NCI-H187 treated with DMSO at 0.1 percent for 48 hours (cell line): ENCODE results near the gene FILIP1.
"Not testable (repeated sequence)": the region's sequence is repeated elsewhere in the genome, so short reads cannot be mapped to it uniquely, and the experiment has no call there.

Experiments used
- DNase-seq: peaks from one replicate; lab custom pipeline; 2025; lab: John Stamatoyannopoulos, UW

The FILIP1 gene

GRCh38 chr6:75450903-75451302 is 42.7 kb downstream of the FILIP1 start:
- no peak for DNase-seq

- DNase-seq = no peak
Measured at GRCh38 chr6:75449630-75450206, 43.9 kb downstream of the FILIP1 start.

GRCh38 chr6:75446241-75446880 is 47.2 kb downstream of the FILIP1 start:
- DNase-seq = no peak

- DNase-seq = no peak
Measured at GRCh38 chr6:75445738-75446137, 47.9 kb downstream of the FILIP1 start.

DNA sequence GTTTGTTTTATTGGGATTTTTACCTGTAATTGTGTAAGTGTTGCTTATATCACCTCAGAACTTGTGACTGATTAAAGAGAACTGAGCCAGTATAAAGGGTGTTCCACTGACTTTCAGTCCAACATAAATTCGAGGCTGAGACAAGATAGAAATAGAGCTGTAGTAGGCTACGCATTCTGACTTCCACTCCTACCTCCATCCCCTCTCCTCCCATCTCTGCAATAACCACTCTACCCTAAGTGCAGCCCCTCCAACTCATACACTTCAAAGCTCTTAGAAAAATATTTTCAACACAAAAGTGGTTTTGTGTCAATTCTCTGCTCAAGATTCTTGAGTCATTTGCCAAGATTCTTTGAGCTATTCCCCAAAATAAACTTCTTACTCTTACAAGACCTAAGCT is 48.7 kb downstream of the FILIP1 start:
- DNase-seq = no peak

GRCh38 chr6:75441883-75442282 is 51.7 kb downstream of the FILIP1 start:
- not testable (repeated sequence) for DNase-seq

GRCh38 chr6:75441479-75441878 is 52.1 kb downstream of the FILIP1 start:
- not testable (repeated sequence) for DNase-seq

DNA sequence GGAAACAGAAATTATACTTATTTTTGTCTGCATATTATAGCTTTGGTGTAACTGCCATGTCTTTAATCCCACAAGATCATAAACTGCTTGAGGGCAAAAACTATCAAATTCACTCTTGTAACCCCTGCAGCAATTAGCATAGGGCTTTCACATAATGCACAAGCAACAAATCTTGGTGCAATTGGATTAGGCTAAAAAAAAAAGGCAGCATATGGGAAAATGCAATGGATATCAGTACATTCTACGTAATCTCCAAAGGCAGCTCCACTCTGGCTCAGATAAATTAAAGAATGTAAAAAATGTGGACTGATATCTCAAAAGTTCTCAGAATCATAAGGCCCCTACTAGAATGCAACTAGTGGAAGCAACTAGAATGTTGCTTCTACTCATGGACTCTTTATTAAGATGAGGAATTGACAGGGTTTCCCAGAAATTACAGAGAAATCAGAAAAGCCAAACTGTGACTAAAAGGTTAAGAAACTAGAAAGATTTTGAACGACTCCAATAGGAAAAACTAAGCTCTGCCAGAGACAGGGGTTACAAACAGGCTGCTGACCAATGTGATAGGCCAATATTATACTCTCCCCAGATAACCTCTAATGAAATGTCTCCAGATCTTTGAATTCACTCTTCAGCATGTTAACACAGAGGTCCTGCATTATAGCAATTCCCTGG is 55.0 kb downstream of the FILIP1 start:
- DNase-seq = no peak

DNA sequence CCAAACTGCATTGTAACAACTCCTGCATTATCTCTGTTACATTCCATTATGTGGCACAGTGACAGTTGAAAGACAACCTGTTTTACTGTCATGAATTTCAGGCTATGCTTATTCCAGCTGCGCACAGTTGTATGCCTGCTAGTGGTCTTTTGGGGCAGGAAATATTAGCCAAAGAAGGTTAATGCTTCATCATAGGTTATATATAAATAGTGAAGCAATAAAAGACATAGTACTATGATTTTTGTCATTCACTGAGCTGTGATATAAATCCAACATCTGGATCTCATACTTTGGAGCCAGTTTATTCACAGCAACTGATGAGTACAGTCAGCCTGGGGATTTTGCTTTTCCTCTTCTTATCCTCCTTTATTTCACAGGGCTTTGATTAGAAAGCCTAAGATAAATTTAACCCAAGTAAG is 55.6 kb downstream of the FILIP1 start:
- no peak for DNase-seq

DNA sequence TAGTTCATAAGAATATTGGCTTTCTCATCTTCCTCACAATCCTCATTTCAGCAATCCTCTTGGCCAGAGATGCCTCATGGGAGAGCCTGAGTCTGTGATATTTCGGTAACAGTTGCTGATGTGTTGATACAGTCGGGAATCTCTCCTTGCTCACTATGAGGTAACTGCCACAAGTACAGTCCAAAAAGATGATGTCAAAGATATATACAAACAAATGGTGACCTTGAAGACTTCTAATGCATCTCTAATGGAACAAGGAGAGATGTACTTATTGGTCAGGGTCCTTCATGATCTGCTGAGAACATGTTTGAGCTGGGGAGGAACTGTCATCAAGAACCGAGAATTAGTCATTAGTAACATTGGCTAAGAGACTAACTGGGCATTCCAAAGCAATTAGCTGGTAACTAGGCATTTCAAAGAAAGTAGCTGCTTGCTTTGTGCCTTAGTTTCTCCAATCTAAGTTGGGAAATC is 56.1 kb downstream of the FILIP1 start:
- no peak for DNase-seq

- no peak for DNase-seq
Measured at GRCh38 chr6:75436869-75437268, 56.7 kb downstream of the FILIP1 start.

DNA sequence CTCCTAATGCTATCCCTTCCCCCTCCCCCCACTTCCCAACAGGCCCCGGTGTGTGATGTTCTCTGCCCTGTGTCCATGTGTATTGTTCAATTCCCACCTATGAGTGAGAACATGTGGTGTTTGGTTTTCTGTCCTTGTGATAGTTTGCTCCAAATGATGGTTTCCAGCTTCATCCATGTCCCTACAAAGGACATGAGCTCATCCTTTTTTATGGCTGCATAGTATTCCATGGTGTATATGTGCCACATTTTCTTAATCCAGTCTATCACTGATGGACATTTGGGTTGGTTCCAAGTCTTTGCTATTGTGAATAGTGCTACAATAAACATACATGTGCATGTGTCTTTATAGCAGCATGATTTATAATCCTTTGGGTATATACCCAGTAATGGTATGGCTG is 60.8 kb downstream of the FILIP1 start:
- DNase-seq = not testable (repeated sequence)

GRCh38 chr6:75431379-75431778 is 62.2 kb downstream of the FILIP1 start:
- no peak for DNase-seq

DNA sequence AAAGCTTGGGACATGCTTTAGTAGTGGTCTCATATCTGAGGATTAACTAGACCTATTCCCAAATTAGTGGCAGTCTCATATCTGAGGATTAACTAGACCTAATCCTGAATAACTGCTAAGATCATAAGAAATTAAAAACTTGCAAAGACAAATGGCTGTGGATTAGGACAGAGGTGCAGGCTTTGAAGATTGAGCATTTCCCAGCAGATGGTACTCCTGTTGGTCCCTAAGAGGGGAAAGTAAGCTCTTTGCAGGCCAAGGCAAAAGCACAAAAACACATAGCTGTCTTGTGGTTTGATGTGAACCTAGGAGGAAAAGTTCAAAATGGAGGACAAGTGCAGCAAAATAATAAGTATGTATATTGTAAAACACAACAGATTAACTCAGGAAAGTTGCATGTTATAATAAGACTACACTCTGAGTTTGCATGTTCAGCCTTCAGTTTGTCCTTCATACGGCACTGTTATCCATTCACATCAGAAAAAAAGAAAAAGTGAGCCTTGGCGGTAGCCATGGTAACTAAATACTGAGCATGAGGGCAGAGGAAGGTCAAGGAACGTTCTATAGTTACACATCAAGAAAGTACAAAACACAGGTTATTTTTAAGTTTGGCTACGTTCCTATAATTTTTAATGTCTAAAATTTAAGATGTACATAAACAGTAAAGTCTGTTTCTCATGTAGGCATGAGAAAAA is 62.8 kb downstream of the FILIP1 start:
- no peak for DNase-seq

DNA sequence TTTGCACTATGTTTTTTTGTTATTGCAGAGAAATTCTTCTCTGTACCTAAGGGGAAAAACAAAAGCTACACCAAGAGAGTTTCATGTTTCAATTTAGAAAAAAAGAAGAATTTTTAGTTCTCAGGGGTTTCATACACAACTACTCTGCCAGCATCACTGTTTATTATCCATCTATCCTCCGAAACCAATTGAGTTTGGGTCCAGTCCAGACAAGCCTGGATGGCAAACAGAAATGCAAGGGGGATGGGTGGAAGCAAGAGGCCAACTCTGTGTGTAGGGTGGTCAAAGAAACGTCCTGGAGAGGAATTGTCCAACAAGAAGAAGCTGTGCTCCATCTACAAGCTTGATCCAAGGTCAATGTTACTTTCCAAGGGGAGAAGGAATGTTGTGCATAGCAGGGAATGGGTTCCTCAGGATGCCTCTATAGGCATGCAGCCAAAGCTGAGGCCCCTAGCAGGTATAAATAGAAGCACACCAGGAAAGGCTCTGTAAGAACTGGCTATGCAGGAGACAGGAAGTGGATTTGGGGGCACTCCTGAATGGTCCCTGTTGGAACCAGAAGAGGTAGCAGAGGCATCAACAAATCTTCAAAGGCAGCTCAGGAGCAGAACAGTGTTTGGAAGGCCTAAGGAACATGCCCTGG is 64.4 kb downstream of the FILIP1 start:
- DNase-seq = no peak

DNA sequence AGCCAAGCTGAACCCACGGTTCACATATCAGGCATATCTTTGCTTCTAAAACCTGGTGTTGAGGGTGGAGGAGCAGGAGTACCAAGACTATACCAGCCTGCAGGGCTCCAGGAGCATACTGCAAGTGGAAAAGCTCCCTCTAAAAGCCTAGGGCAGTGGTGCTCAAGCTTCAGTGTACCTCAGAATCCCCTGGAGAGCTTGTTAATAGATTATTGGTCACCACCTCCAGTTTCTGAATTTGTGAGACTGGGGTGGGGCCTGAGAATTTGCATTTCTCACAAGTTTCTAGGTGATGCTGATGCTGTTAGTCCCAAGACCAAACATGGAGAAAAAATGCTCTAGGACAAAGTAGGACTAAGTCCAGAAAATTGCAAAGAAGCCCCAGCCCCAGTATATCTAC is 65.4 kb downstream of the FILIP1 start:
- no peak for DNase-seq

GRCh38 chr6:75427329-75427728 is 66.3 kb downstream of the FILIP1 start:
- DNase-seq = no peak

DNA sequence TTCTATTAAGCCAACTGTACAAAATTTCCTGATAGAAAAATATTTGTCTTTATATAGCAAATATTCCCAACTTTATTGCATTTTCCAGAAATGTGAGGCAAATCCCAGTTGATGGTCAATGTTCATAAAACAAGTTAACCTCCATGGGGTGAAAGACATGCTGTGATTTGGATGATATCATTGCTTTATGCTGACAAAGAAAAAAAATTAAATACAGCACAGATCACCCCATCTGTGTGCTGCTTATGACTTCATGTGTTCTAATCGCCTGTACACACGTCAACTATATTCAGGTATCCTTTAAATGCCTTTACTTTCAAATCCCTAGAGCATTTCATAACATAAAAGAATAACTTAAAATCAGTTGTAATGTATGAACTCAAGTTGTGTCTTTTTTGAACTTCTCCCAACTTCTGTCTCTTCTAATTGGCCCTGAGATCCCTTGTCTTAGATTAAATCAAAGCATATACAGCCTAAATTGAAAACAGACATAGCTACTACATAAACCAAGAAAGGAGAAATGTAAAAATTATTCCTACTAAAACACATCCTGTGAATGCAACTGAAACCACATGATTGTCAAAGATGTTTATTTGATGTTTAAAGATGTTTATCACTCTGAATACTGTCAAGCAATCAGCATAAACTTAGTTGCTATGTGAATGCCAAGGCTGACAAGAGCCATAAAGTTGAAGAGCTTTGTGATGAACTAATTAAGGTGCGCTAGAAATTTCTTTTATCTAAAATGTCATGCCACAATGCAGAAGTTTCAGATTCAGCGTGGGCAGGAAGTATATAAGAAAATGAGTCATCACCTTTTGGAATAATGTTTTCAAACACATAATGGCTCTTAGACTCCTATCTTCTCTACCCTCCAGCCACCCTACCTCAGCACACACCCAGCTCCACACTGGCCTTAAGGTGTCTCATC is 68.7 kb downstream of the FILIP1 start:
- no peak for DNase-seq

DNA sequence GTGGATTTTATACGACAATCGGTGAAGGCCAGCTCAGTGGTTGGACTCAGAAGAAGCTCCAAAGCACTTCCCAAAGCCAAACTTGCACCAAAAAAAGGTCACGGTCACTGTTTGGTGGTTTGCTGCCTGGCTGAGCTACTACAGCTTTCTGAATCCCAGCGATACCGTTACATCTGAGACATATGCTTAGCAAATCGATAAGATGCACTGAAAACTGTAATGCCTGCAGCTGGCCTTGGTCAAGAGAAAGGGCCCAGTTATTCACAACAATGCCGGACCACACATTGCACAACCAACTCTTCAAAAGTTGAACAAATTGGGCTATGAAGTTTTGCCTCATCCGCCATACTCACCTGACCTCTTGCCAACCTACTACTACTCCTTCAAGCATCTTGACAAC is 70.2 kb downstream of the FILIP1 start:
- DNase-seq = no peak

GRCh38 chr6:75422024-75422639 is 71.5 kb downstream of the FILIP1 start:
- DNase-seq = no peak
